Heart left ventricle (tissue), 16 donors: ENCODE data around the gene PGGHG. TPM values are rescaled to one million over a fixed set of nuclear protein-coding genes. Genes with fewer than 3 reads are reported as not detected.

Source experiments
- ATAC-seq, 4 donors: fragments of 200-7000 bp; cut with Tn5 transposase; one replicate each; pipeline ENCODE4 v1.9.1; 2020 to 2022; ENCODE audit warnings: moderate library complexity in 4 of 4, mild to moderate bottlenecking in 3 of 4, moderate number of reproducible peaks in 1 of 4
- DNase-seq, 5 donors: peaks; one replicate each; pipeline ENCODE4 v3.0.0-alpha.2; 2020
- H3K27ac ChIP-seq, 12 donors: fragments of 200-600 bp; sonication (generic) in 4 of 12; one replicate each; pipeline versions ENCODE4 v1.5.0 to v1.8.0; 2016 to 2022; ENCODE audit warnings: mild to moderate bottlenecking in 2 of 12
- H3K27me3 ChIP-seq, 9 donors: fragments of 200-600 bp; sonication (generic) in 2 of 9; one replicate each; pipeline versions ENCODE4 v1.5.1 to v1.8.0; 2016 to 2022; ENCODE audit warnings: mild to moderate bottlenecking in 3 of 9
- H3K36me3 ChIP-seq, 9 donors: fragments of 200-600 bp; sonication (generic) in 2 of 9; one replicate each; pipeline versions ENCODE4 v1.5.0 to v1.8.0; 2018 to 2022; ENCODE audit warnings: mild to moderate bottlenecking in 2 of 9
- H3K4me1 ChIP-seq, 12 donors: fragments of 200-600 bp; sonication (generic) in 4 of 12; one replicate each; pipeline versions ENCODE4 v1.5.0 to v1.8.0; 2016 to 2022; ENCODE audit warnings: mild to moderate bottlenecking in 3 of 12
- H3K4me3 ChIP-seq, 12 donors: fragments of 200-600 bp; sonication (generic) in 4 of 12; one replicate each; pipeline versions ENCODE4 v1.5.0 to v1.8.0; 2017 to 2022; ENCODE audit warnings: mild to moderate bottlenecking in 9 of 12, moderate library complexity in 4 of 12
- H3K9me3 ChIP-seq, 12 donors: fragments of 200-600 bp; sonication (generic) in 4 of 12; one replicate each; pipeline versions ENCODE4 v1.5.0 to v1.8.0; 2016 to 2022; ENCODE audit warnings: mild to moderate bottlenecking in 1 of 12
- CTCF ChIP-seq, 12 donors: fragments of 200-600 bp; sonication (generic) in 4 of 12; IDR thresholded peaks; one replicate each; pipeline versions ENCODE4 v1.5.0 to v1.8.0; 2018 to 2022; ENCODE audit warnings: antibody characterized with exemption in 12 of 12, mild to moderate bottlenecking in 5 of 12
- POLR2A ChIP-seq, 2 donors: fragments of 450-650 bp; IDR thresholded peaks; one replicate each; pipeline ENCODE4 v1.6.1; 2017; ENCODE audit warnings: antibody characterized with exemption in 2 of 2, mild to moderate bottlenecking in 2 of 2, moderate library complexity in 2 of 2
- WGBS, 4 donors: extraction: QIAGEN DNeasy Blood & Tissue Kit in 2 of 4; methylation state at CpG; one replicate each; pipeline versions ENCODE4 v1.1.5 to v1.1.7; 2013 to 2018; 5-methylcytosine and 5-hydroxymethylcytosine counted together
- intact Hi-C, 10 donors: fragments of 100-400 bp; cut with DNase I; formaldehyde crosslinking; loops; one replicate each; pipeline versions ENCODE4 v1.11.1 to v1.14.2; 2022
- polyA plus RNA-seq, 2 donors: library from polyadenylated mRNA; stranded (reverse); fragments of 200-250 nt; gene quantifications; one replicate each; pipeline ENCODE4 v1.2.3, GENCODE V29; 2013
- total RNA-seq, 9 donors: library from RNA; depleted of rRNA in 2 of 9; stranded (reverse); fragments of >200 nt in 2 of 9; fragmentation: NEBNext Ultra II Directional in 3 of 9; extraction: Animal tissue kit (Norgen Biotek cat#: 25700) in 3 of 9; gene quantifications; one replicate each; pipeline versions ENCODE4 v1.1.0 to v1.2.4, GENCODE V29; 2016 to 2023
- donor health status: ischemic (EF 13 %, LVEDD 7.1; RV severe dilation, severe dysfunction).
- donor health status: healthy with polysubstance abuse.
- donor health status: DM: no; HTN: yes; CAD: no.
- donor health status: DM: no; HTN: no; CAD: no.
- donor health status: ischemic (EF 25% LVEDD 6.9; RV normal size, moderate dysfunction).
- donor health status: ischemic (EF 25% LVEDD 5.7; RV mildly dilated, moderate dysfunction).
- donor health status: healthy.
- donor health status: DM: yes; HTN: yes; CAD: no.
- donor health status: ischemic (EF 35%, LVEDD 5.7; RV mildly dilated, moderate dysfunction).
- donor health status: nonischemic (EF 11% LVEDD 7.7; RV severe dilation, severe dysfunction).
- donor health status: DM: yes; HTN: yes; CAD: no.
- donor health status: PGD.
- donor health status: ischemic (EF 29% LVEDD 5.4; RV normal size, mild dysfunction).
- donor health status: nonischemic (EF 23%, LVEDD 6.1; RV moderate dilation, normal function).

The PGGHG gene
- total and polyA plus RNA-seq, 11 donors = 4.5 to 15.7 (median 6.4) TPM

GRCh38 chr11:293852-294661, 5.1 kb downstream of the PGGHG start:
- intact Hi-C loops = loop anchor here in 2 of 10 donors (5.0 to 10.0 kb wide), 2 partner anchors 42 to 89 kb away; partner anchors contain the start of genes BET1L (in 1 of the 2) and RIC8A (in 1 of the 2)
- DNase-seq (peak in 3 of 5 donors; percentile 21 to 47 (median 22)), ATAC-seq (no peak)
- TF ChIP-seq POLR2A (IDR thresholded peaks at IDR 0.05) = no peak
- TF ChIP-seq CTCF (IDR thresholded peaks at IDR 0.05) = no peak
- no peak overlapping the region for H3K4me3 ChIP-seq
- peaks cover 0 to 25% (median 6%) of the 10 kb centered on the region in 12 donors for H3K4me1 ChIP-seq
- 90 to 93% (median 91%) methylated on average over 21 to 27 of the region's 27 CpGs for WGBS, 4 donors
- no peaks in the 10 kb centered on the region for H3K9me3 ChIP-seq
- H3K27ac ChIP-seq = no peak overlapping the region
- H3K36me3 ChIP-seq = peaks cover 0 to 9% (median 0%) of the 10 kb centered on the region in 9 donors
- H3K27me3 ChIP-seq = peaks cover 0 to 15% (median 5%) of the 10 kb centered on the region in 9 donors

GRCh38 chr11:294780-295179, 5.9 kb downstream of the PGGHG start:
- Histone ChIP-seq H3K9me3 (no peaks in the 10 kb centered on the region), H3K36me3 (peaks cover 0 to 9% (median 0%) of the 10 kb centered on the region in 9 donors), H3K4me1 (peaks cover 0 to 18% (median 3%) of the 10 kb centered on the region in 12 donors), H3K27me3 (peaks cover 4 to 22% (median 8%) of the 10 kb centered on the region in 9 donors), H3K4me3 (no peak overlapping the region), H3K27ac (no peak overlapping the region)
- no peak for ATAC-seq
- DNase-seq = peak in 3 of 5 donors; percentile 17 to 33 (median 25)
- TF ChIP-seq POLR2A (IDR thresholded peaks at IDR 0.05) (no peak), CTCF (IDR thresholded peaks at IDR 0.05) (no peak)
- 87 to 100% (median 90%) methylated on average over 6 to 16 of the region's 16 CpGs for WGBS, 4 donors
- intact Hi-C loops = loop anchor here in 2 of 10 donors (5.0 to 10.0 kb wide), 2 partner anchors 42 to 90 kb away; partner anchors contain the start of genes BET1L (in 1 of the 2) and RIC8A (in 1 of the 2)

GRCh38 chr11:295351-296170, 6.6 kb downstream of the PGGHG start:
- Histone ChIP-seq H3K9me3 (no peaks in the 10 kb centered on the region), H3K27ac (no peak overlapping the region), H3K27me3 (peaks cover 4 to 30% (median 16%) of the 10 kb centered on the region in 9 donors), H3K36me3 (peaks cover 0 to 9% (median 0%) of the 10 kb centered on the region in 9 donors), H3K4me3 (no peak overlapping the region), H3K4me1 (peaks cover 0 to 18% (median 0%) of the 10 kb centered on the region in 12 donors)
- DNase-seq (peak in 2 of 5 donors; percentile 22 to 50), ATAC-seq (no peak)
- no peak for TF ChIP-seq POLR2A (IDR thresholded peaks at IDR 0.05)
- no peak for TF ChIP-seq CTCF (IDR thresholded peaks at IDR 0.05)
- intact Hi-C loops = loop anchor here in 1 of 10 donors (10.0 kb wide), 1 partner anchor 91 kb away; the partner anchor contains the start of genes BET1L and RIC8A
- 68 to 73% (median 71%) methylated on average over 19 to 26 of the region's 26 CpGs for WGBS, 4 donors
